ENCODE results near the gene KHDC4.

GRCh38 chr1:155982106-155982505 lies 47.9 kb upstream of the KHDC4 start:
- no peak for TF ChIP-seq EZH2 (IDR thresholded peaks at IDR 0.05; ENCODE audit: borderline replicate concordance, low read depth, low read length, poor library complexity, severe bottlenecking)
- TF ChIP-seq, protein P1, sequence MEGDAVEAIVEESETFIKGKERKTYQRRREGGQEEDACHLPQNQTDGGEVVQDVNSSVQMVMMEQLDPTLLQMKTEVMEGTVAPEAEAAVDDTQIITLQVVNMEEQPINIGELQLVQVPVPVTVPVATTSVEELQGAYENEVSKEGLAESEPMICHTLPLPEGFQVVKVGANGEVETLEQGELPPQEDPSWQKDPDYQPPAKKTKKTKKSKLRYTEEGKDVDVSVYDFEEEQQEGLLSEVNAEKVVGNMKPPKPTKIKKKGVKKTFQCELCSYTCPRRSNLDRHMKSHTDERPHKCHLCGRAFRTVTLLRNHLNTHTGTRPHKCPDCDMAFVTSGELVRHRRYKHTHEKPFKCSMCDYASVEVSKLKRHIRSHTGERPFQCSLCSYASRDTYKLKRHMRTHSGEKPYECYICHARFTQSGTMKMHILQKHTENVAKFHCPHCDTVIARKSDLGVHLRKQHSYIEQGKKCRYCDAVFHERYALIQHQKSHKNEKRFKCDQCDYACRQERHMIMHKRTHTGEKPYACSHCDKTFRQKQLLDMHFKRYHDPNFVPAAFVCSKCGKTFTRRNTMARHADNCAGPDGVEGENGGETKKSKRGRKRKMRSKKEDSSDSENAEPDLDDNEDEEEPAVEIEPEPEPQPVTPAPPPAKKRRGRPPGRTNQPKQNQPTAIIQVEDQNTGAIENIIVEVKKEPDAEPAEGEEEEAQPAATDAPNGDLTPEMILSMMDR (conservative IDR thresholded peaks at IDR 0.05; ENCODE audit: low read depth, low read length), result no peak
